HepG2 (cell line): ENCODE measurements around the gene MFSD11. TPM values are rescaled to one million over a fixed set of nuclear protein-coding genes. Genes with fewer than 3 reads are reported as not detected.

Source experiments
- AGO2 ChIP-seq: fragments of 200-400 bp; formaldehyde crosslinking; optimal IDR thresholded peaks from 2 replicates; pipeline ENCODE3; 2017; ENCODE audit warnings: mild to moderate bottlenecking, low read depth, low read length, moderate library complexity
- ARID2 ChIP-seq: sonication (generic); formaldehyde crosslinking; IDR thresholded peaks from 2 replicates; pipeline ENCODE4 v1.8.1; 2022; ENCODE audit warnings: mild to moderate bottlenecking, missing genetic modification reagents, borderline replicate concordance
- GABPA ChIP-seq, 2 experiments: IDR thresholded peaks; 2 replicates each; pipeline ENCODE4 v1.6.1; 2011 to 2016; ENCODE audit warnings: low read depth in 2 of 2, low read length in 1 of 2, missing biosample characterization in 1 of 2, missing genetic modification characterization in 1 of 2
- GPN1 ChIP-seq: sonication (generic); formaldehyde crosslinking; IDR thresholded peaks from 2 replicates; pipeline ENCODE4 v1.5.1; 2020; ENCODE audit warnings: missing genetic modification reagents, borderline replicate concordance
- KLF11 ChIP-seq: IDR thresholded peaks from 2 replicates; pipeline ENCODE4 v1.6.1; 2016; ENCODE audit warnings: missing compliant biosample characterization
- MLXIP ChIP-seq: sonication (generic); formaldehyde crosslinking; IDR thresholded peaks from 2 replicates; pipeline ENCODE4 v1.9.0; 2021; ENCODE audit warnings: missing genetic modification reagents, borderline replicate concordance
- PRDM15 ChIP-seq: sonication (generic); formaldehyde crosslinking; IDR thresholded peaks from 2 replicates; pipeline ENCODE4 v1.4.0; 2020; ENCODE audit warnings: missing genetic modification reagents
- RFXANK ChIP-seq: IDR thresholded peaks from 2 replicates; pipeline ENCODE4 v1.6.1; 2016
- SIX1 ChIP-seq: sonication (generic); formaldehyde crosslinking; IDR thresholded peaks from 2 replicates; pipeline ENCODE4 v1.4.0; 2020; ENCODE audit warnings: missing genetic modification reagents, borderline replicate concordance
- TRIM24 ChIP-seq: sonication (generic); formaldehyde crosslinking; IDR thresholded peaks from 2 replicates; pipeline ENCODE4 v1.8.0; 2022; ENCODE audit warnings: mild to moderate bottlenecking, missing genetic modification reagents
- ZBTB26 ChIP-seq: IDR thresholded peaks from 2 replicates; pipeline ENCODE4 v1.6.1; 2016; ENCODE audit warnings: missing compliant biosample characterization, missing genetic modification reagents, borderline replicate concordance
- ZFP37 ChIP-seq: sonication (generic); formaldehyde crosslinking; IDR thresholded peaks from 2 replicates; pipeline ENCODE4 v1.4.0; 2020; ENCODE audit warnings: missing genetic modification reagents, borderline replicate concordance
- ZNF251 ChIP-seq: sonication (generic); formaldehyde crosslinking; IDR thresholded peaks from 2 replicates; pipeline ENCODE4 v1.9.0; 2021; ENCODE audit warnings: mild to moderate bottlenecking, missing genetic modification reagents
- ZNF557 ChIP-seq: sonication (generic); formaldehyde crosslinking; IDR thresholded peaks from 2 replicates; pipeline ENCODE4 v1.4.0; 2020; ENCODE audit warnings: missing genetic modification reagents
- polyA plus RNA-seq, 8 experiments: library from polyadenylated mRNA; depleted of rRNA in 3 of 8; stranded (reverse) in 7 of 8; unstranded in 1 of 8; fragments of >200 nt; fragmentation: Illumina TruSeq in 4 of 8; extraction: Trizol in 4 of 8; gene quantifications; 2 replicates each; pipeline versions ENCODE4 v1.2.1 to v1.2.3, GENCODE V29; 2011 to 2016; ENCODE audit warnings: low read depth in 4 of 8, missing spikeins in 1 of 8, mixed read lengths in 1 of 8; ENCODE audit not compliant: insufficient read depth in 1 of 8
- total RNA-seq, 5 experiments: library from RNA; depleted of rRNA; stranded (reverse); fragments of >200 nt; fragmentation: Illumina TruSeq; extraction: Trizol; gene quantifications; 2 replicates each; pipeline ENCODE4 v1.2.3, GENCODE V29; 2016; ENCODE audit warnings: low read depth in 1 of 5
- TF ChIP-seq, protein P1 (sequence below): sonication (generic); formaldehyde crosslinking; conservative IDR thresholded peaks from 2 replicates; pipeline ENCODE4 v1.4.0; 2020; ENCODE audit warnings: missing genetic modification reagents
- TF ChIP-seq, protein P2 (sequence below): sonication (generic); formaldehyde crosslinking; IDR thresholded peaks from 2 replicates; pipeline ENCODE4 v1.4.0; 2020; ENCODE audit warnings: mild to moderate bottlenecking, missing genetic modification reagents

Gene MFSD11
- total and polyA plus RNA-seq, 2 of the 13 experiments (the other 11 are each of a cell fraction or from before 2014, with no cell fraction given), result 26.1 to 36.3 TPM

DNA sequence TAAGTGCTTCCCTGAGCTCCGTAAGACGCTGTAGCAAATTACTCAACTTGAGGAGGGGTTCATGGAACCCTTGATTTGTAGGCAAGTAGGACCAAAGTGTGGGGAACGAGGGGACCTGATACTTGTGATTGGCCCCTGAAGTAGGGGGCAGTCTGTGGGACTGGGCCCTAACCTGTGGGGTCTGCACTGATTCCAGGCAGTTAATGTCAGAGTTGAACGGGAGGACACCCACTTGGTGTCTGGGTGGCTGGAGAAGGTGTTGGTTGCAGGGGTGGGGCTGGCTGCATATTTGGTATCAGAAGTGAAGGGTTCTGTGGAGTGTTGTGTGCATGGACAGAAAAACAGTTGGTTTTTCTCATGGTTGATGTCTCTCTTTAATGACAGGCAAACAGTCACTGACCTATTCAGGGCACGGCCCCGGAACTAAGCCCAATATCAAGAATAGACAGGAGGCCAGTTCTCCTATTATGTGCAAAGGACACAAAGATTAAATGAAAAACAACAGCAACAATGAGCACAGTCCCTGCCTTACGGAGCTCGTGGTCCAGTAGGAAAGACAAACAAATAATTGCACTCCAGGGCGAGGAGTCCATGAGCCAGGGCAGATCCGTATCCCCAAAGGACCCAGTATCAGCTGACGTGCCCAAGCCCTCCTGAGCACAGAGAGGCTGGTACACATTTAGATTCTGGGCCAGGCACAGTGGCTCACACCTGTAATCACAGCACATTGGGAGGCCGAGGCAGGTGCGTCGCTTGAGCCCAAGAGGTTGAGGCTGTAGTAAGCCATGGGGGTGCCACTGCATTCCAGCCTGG is 46.3 kb upstream of the MFSD11 start (continued):
- TF ChIP-seq ZBTB26 (CRISPR knock-in tag) (peak; percentile 50; the same call in 1 of the 2 replicates), RFXANK (CRISPR knock-in tag) (no peak), AGO2 (no peak), ZNF251 (no peak), KLF11 (0 out of 2 replicates have a peak, but pooled peaks have one; percentile 47), ZFP37 (CRISPR knock-in tag) (no peak), MLXIP (CRISPR knock-in tag) (no peak), GPN1 (CRISPR knock-in tag) (no peak), ZNF557 (CRISPR knock-in tag) (peak; percentile 25; the same call in 1 of the 2 replicates), PRDM15 (CRISPR knock-in tag) (no peak), TRIM24 (CRISPR knock-in tag) (no peak), ARID2 (no peak), GABPA (IDR thresholded peaks at IDR 0.05; ENCODE audit: low read depth, low read length) (no peak), GABPA (CRISPR knock-in tag; IDR thresholded peaks at IDR 0.05; ENCODE audit: low read depth) (0 out of 2 replicates have a peak, but pooled peaks have one; percentile 3), SIX1 (peak; percentile 52; the same call in 1 of the 2 replicates)
- TF ChIP-seq, protein P1, sequence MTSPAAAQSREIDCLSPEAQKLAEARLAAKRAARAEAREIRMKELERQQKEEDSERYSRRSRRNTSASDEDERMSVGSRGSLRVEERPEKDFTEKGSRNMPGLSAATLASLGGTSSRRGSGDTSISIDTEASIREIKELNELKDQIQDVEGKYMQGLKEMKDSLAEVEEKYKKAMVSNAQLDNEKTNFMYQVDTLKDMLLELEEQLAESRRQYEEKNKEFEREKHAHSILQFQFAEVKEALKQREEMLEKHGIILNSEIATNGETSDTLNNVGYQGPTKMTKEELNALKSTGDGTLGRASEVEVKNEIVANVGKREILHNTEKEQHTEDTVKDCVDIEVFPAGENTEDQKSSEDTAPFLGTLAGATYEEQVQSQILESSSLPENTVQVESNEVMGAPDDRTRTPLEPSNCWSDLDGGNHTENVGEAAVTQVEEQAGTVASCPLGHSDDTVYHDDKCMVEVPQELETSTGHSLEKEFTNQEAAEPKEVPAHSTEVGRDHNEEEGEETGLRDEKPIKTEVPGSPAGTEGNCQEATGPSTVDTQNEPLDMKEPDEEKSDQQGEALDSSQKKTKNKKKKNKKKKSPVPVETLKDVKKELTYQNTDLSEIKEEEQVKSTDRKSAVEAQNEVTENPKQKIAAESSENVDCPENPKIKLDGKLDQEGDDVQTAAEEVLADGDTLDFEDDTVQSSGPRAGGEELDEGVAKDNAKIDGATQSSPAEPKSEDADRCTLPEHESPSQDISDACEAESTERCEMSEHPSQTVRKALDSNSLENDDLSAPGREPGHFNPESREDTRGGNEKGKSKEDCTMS, result no peak
- TF ChIP-seq, protein P2, sequence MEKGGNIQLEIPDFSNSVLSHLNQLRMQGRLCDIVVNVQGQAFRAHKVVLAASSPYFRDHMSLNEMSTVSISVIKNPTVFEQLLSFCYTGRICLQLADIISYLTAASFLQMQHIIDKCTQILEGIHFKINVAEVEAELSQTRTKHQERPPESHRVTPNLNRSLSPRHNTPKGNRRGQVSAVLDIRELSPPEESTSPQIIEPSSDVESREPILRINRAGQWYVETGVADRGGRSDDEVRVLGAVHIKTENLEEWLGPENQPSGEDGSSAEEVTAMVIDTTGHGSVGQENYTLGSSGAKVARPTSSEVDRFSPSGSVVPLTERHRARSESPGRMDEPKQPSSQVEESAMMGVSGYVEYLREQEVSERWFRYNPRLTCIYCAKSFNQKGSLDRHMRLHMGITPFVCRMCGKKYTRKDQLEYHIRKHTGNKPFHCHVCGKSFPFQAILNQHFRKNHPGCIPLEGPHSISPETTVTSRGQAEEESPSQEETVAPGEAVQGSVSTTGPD (CRISPR knock-in tag), result no peak
